Loucy (cell line): ENCODE data around the gene NEURL4.

ENCODE experiments used
- CTCF ChIP-seq: fragments of 200-600 bp; sonication (generic); conservative IDR thresholded peaks from 2 replicates; pipeline ENCODE4 v1.5.1; 2014; ENCODE audit warnings: mild to moderate bottlenecking, antibody characterized with exemption, low read length
- EZH2phosphoT487 ChIP-seq: fragments of 200-600 bp; IDR thresholded peaks from 2 replicates; pipeline ENCODE4 v1.6.1; 2018; ENCODE audit warnings: antibody characterized with exemption, mild to moderate bottlenecking, moderate library complexity, borderline replicate concordance

- TF ChIP-seq CTCF (no peak), EZH2phosphoT487 (no peak)
These were observed 45.5 kb downstream of the NEURL4 start for GRCh38 chr17:7283471-7284216.
